ENCODE results near the gene CCDC7. TPM values are rescaled to one million over a fixed set of nuclear protein-coding genes. Genes with fewer than 3 reads are reported as not detected.

CCDC7 gene
- total and polyA plus RNA-seq, 2 experiments from 2014 or later, result 0.83 to 1.6 TPM

DNA sequence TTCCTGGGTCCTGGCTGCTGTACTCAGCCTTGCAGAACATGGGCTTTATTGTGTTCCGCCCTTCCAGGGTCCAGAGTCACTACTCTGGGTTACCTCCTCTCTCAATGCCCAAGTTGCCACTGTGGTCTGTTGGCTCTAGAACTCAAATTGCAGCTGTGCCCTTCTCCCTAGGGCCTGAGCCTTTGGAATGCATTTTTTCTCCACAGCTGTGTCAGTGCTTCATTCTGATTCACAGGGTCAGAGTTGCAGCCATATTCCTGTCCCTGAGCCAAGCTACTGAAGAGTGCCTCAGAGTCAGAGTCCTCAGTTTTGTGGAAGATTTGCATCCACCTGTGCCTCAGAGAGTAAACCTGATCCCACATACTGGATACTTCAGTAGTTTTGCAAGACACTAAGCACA is 344.5 kb downstream of the CCDC7 start:
- no peaks in the 10 kb centered on the region for H3K27me3 ChIP-seq (ENCODE audit: insufficient read depth)
- TF ChIP-seq ZNF331 (CRISPR knock-in tag; IDR thresholded peaks at IDR 0.05; ENCODE audit: low read depth), result no peak
- no peak for TF ChIP-seq STAT1 (IDR thresholded peaks at IDR 0.05; ENCODE audit: unreplicated experiment)
- TF ChIP-seq, protein P1, sequence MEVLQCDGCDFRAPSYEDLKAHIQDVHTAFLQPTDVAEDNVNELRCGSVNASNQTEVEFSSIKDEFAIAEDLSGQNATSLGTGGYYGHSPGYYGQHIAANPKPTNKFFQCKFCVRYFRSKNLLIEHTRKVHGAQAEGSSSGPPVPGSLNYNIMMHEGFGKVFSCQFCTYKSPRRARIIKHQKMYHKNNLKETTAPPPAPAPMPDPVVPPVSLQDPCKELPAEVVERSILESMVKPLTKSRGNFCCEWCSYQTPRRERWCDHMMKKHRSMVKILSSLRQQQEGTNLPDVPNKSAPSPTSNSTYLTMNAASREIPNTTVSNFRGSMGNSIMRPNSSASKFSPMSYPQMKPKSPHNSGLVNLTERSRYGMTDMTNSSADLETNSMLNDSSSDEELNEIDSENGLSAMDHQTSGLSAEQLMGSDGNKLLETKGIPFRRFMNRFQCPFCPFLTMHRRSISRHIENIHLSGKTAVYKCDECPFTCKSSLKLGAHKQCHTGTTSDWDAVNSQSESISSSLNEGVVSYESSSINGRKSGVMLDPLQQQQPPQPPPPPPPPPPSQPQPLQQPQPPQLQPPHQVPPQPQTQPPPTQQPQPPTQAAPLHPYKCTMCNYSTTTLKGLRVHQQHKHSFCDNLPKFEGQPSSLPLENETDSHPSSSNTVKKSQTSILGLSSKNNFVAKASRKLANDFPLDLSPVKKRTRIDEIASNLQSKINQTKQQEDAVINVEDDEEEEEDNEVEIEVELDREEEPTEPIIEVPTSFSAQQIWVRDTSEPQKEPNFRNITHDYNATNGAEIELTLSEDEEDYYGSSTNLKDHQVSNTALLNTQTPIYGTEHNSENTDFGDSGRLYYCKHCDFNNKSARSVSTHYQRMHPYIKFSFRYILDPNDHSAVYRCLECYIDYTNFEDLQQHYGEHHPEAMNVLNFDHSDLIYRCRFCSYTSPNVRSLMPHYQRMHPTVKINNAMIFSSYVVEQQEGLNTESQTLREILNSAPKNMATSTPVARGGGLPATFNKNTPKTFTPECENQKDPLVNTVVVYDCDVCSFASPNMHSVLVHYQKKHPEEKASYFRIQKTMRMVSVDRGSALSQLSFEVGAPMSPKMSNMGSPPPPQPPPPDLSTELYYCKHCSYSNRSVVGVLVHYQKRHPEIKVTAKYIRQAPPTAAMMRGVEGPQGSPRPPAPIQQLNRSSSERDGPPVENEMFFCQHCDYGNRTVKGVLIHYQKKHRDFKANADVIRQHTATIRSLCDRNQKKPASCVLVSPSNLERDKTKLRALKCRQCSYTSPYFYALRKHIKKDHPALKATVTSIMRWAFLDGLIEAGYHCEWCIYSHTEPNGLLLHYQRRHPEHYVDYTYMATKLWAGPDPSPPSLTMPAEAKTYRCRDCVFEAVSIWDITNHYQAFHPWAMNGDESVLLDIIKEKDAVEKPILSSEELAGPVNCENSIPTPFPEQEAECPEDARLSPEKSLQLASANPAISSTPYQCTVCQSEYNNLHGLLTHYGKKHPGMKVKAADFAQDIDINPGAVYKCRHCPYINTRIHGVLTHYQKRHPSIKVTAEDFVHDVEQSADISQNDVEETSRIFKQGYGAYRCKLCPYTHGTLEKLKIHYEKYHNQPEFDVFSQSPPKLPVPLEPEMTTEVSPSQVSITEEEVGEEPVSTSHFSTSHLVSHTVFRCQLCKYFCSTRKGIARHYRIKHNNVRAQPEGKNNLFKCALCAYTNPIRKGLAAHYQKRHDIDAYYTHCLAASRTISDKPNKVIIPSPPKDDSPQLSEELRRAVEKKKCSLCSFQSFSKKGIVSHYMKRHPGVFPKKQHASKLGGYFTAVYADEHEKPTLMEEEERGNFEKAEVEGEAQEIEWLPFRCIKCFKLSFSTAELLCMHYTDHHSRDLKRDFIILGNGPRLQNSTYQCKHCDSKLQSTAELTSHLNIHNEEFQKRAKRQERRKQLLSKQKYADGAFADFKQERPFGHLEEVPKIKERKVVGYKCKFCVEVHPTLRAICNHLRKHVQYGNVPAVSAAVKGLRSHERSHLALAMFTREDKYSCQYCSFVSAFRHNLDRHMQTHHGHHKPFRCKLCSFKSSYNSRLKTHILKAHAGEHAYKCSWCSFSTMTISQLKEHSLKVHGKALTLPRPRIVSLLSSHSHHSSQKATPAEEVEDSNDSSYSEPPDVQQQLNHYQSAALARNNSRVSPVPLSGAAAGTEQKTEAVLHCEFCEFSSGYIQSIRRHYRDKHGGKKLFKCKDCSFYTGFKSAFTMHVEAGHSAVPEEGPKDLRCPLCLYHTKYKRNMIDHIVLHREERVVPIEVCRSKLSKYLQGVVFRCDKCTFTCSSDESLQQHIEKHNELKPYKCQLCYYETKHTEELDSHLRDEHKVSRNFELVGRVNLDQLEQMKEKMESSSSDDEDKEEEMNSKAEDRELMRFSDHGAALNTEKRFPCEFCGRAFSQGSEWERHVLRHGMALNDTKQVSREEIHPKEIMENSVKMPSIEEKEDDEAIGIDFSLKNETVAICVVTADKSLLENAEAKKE (CRISPR knock-in tag; IDR thresholded peaks at IDR 0.05), result no peak
- TF ChIP-seq POLR2AphosphoS5 (IDR thresholded peaks at IDR 0.05; ENCODE audit: low read depth), result no peak
- TF ChIP-seq ZNF114 (CRISPR knock-in tag; IDR thresholded peaks at IDR 0.05), result no peak
- no peak for TF ChIP-seq EZH2phosphoT487 (IDR thresholded peaks at IDR 0.05; ENCODE audit: unreplicated experiment)
- TF ChIP-seq NANOG (IDR thresholded peaks at IDR 0.05; ENCODE audit: borderline replicate concordance), result no peak
- TF ChIP-seq EZH2 (IDR thresholded peaks at IDR 0.05; ENCODE audit: low read depth, unreplicated experiment), result no peak
- DNase-seq (ENCODE audit: low spot score) (no peak), ATAC-seq (no peak)
- H3K4me2 ChIP-seq, result no peak overlapping the region
- no peak overlapping the region for H3K27ac Mint-ChIP-seq
- no peak overlapping the region for H3K4me3 Mint-ChIP-seq
- H3K27ac ChIP-seq (ENCODE audit: low read depth), result no peak overlapping the region
- H3K9me3 Mint-ChIP-seq, result no peaks in the 10 kb centered on the region
- H3K79me2 ChIP-seq (replicated peaks; ENCODE audit: insufficient read depth), result no peaks in the 10 kb centered on the region
- H3K36me3 ChIP-seq (ENCODE audit: insufficient read depth), result no peaks in the 10 kb centered on the region
- no peaks in the 10 kb centered on the region for H3K4me1 ChIP-seq (ENCODE audit: insufficient read depth)
- no peaks in the 10 kb centered on the region for H4K20me1 ChIP-seq (replicated peaks; ENCODE audit: insufficient read depth)
- H3K4me1 Mint-ChIP-seq, result no peaks in the 10 kb centered on the region
- no peak overlapping the region for H2AFZ ChIP-seq
- H3F3A ChIP-seq (replicated peaks; ENCODE audit: low read depth), result no peaks in the 10 kb centered on the region
- peaks cover 2% of the 10 kb centered on the region for H3K27me3 Mint-ChIP-seq (ENCODE audit: insufficient read depth, low read depth, poor library complexity)
- H3K9me2 ChIP-seq (ENCODE audit: insufficient read depth), result no peaks in the 10 kb centered on the region
- no peak overlapping the region for H3K4me3 ChIP-seq
- H3K36me3 Mint-ChIP-seq (ENCODE audit: low read depth), result no peaks in the 10 kb centered on the region

Measured in GM23338 (cell line).